T-cell (primary cell): ENCODE results near the gene ZNF764. TPM values are rescaled to one million over a fixed set of nuclear protein-coding genes. Genes with fewer than 3 reads are reported as not detected.

Experiments
- ATAC-seq, 4 experiments: fragments of 200-7000 bp in 3 of 4; fragments of 150-1000 bp in 1 of 4; cut with Tn5 transposase; replicated peaks in 1 of 4; 1 replicate in 3 of 4; 2 replicates in 1 of 4; pipeline ENCODE4 v1.10.0; 2021; ENCODE audit warnings: moderate library complexity in 3 of 4, mild to moderate bottlenecking in 2 of 4, moderate number of reproducible peaks in 1 of 4
- CTCF ChIA-PET, 2 donors: fragments of 300-600 bp; sonication (Branson Sonifier 250); formaldehyde crosslinking; loops; one replicate each; lab custom pipeline; 2022; ENCODE audit warnings: antibody characterized with exemption in 2 of 2; lab: Charles Lee
- POLR2A ChIA-PET, 2 donors: fragments of 300-600 bp; sonication (Branson Sonifier 250); formaldehyde crosslinking; loops; one replicate each; lab custom pipeline; 2022; ENCODE audit warnings: antibody characterized with exemption in 2 of 2; lab: Charles Lee
- DNase-seq, 35 experiments: peaks; one replicate each; pipeline versions ENCODE4 v3.0.0 to v3.0.0-alpha.2; 2013 to 2023
- H3K27ac ChIP-seq: one replicate; pipeline ENCODE4 v1.5.1; 2013; ENCODE audit warnings: low read length
- H3K27me3 ChIP-seq, 2 experiments: replicated peaks in 1 of 2; 1 replicate in 1 of 2; 2 replicates in 1 of 2; pipeline versions ENCODE4 v1.6.1 to v1.7.0; 2013; ENCODE audit warnings: low read length in 1 of 2, mixed read lengths in 1 of 2; ENCODE audit not compliant: control insufficient read depth in 2 of 2, insufficient read depth in 2 of 2; ENCODE audit errors: extremely low read depth in 1 of 2
- H3K36me3 ChIP-seq, 2 donors: 1 replicate in 1 of 2; 2 replicates in 1 of 2; pipeline versions ENCODE4 v1.6.1 to v1.7.0; 2013; ENCODE audit warnings: low read length in 1 of 2; ENCODE audit not compliant: control insufficient read depth in 2 of 2, insufficient read depth in 1 of 2; ENCODE audit errors: extremely low read depth in 1 of 2
- H3K4me1 ChIP-seq, 2 experiments: 1 replicate in 1 of 2; 2 replicates in 1 of 2; pipeline versions ENCODE4 v1.6.1 to v1.7.0; 2013; ENCODE audit warnings: low read length in 2 of 2, mixed read lengths in 1 of 2; ENCODE audit not compliant: insufficient read depth in 2 of 2, control insufficient read depth in 1 of 2; ENCODE audit errors: extremely low read depth in 1 of 2
- H3K4me3 ChIP-seq, 2 donors: 1 replicate in 1 of 2; 2 replicates in 1 of 2; pipeline versions ENCODE4 v1.5.1 to v1.7.0; 2013; ENCODE audit warnings: mild to moderate bottlenecking in 2 of 2, low read length in 1 of 2, moderate library complexity in 1 of 2; ENCODE audit not compliant: control insufficient read depth in 1 of 2; ENCODE audit errors: extremely low read depth in 1 of 2
- H3K9me3 ChIP-seq: 2 replicates; pipeline ENCODE4 v1.7.0; 2013
- H3K27ac Mint-ChIP-seq, 2 donors: one replicate each; pipeline ENCODE4 v1.8.0; 2020 to 2021; ENCODE audit warnings: mild to moderate bottlenecking in 2 of 2, mixed read lengths in 2 of 2
- H3K27me3 Mint-ChIP-seq, 2 donors: one replicate each; pipeline ENCODE4 v1.8.0; 2021 to 2022; ENCODE audit warnings: mixed read lengths in 2 of 2
- H3K36me3 Mint-ChIP-seq: one replicate; pipeline ENCODE4 v1.8.0; 2021; ENCODE audit warnings: mixed read lengths
- H3K4me1 Mint-ChIP-seq, 3 donors: one replicate each; pipeline ENCODE4 v1.8.0; 2020 to 2022; ENCODE audit warnings: mixed read lengths in 3 of 3, mild to moderate bottlenecking in 1 of 3
- H3K4me3 Mint-ChIP-seq, 3 donors: one replicate each; pipeline ENCODE4 v1.8.0; 2020 to 2022; ENCODE audit warnings: mild to moderate bottlenecking in 3 of 3, mixed read lengths in 3 of 3, moderate library complexity in 3 of 3
- H3K9me3 Mint-ChIP-seq, 3 donors: one replicate each; pipeline ENCODE4 v1.8.0; 2020 to 2022; ENCODE audit warnings: mixed read lengths in 3 of 3
- WGBS: methylation state at CpG from one replicate; pipeline ENCODE4 v1.1.5; 2013; ENCODE audit warnings: missing lambda C conversion rate; ENCODE audit not compliant: insufficient coverage; 5-methylcytosine and 5-hydroxymethylcytosine counted together
- total RNA-seq, 35 experiments: library from RNA in 6 of 35; stranded (reverse) in 6 of 35; fragments of 120-200 nt in 1 of 35; gene quantifications; one replicate each; pipeline versions ENCODE4 v1.2.1 to v1.2.4 and lab custom pipeline; 2013 to 2026

ZNF764 gene
- total RNA-seq, 5 donors from 2014 or later (not counting 1 experiment from before 2014, with no cell fraction given) = 14.9 to 33.9 (median 27.3) TPM

GRCh38 chr16:30519120-30520049 lies 38.8 kb downstream of the ZNF764 start:
- Mint-ChIP-seq H3K36me3 (peaks cover 50% of the 10 kb centered on the region), H3K27me3 (no peaks in the 10 kb centered on the region), H3K4me3 (peak overlapping the region in 1 of 3 donors; percentile 13), H3K27ac (peak overlapping the region; percentile 62 to 68), H3K9me3 (no peaks in the 10 kb centered on the region), H3K4me1 (peaks cover 10 to 20% (median 12%) of the 10 kb centered on the region in 3 donors)
- DNase-seq (no peak), ATAC-seq (peak in 3 of 4 experiments; percentile 22 to 40 (median 27))
- Histone ChIP-seq H3K27me3 (no peaks in the 10 kb centered on the region), H3K9me3 (no peaks in the 10 kb centered on the region), H3K27ac (no peak overlapping the region), H3K4me1 (peaks cover 2 to 21% of the 10 kb centered on the region in 2 experiments), H3K36me3 (peaks cover 14 to 73% of the 10 kb centered on the region in 2 donors), H3K4me3 (no peak overlapping the region)
- POLR2A ChIA-PET = interaction anchor here in 1 of 2 donors (0.7 kb wide), 1 partner anchor 115 kb away, joined by 4 read pairs; no protein-coding TSS in a partner anchor
- 92% methylated on average over 14 of the region's 20 CpGs for WGBS
- CTCF ChIA-PET = no interaction called here

- H3K9me3 ChIP-seq = no peaks in the 10 kb centered on the region
- Mint-ChIP-seq H3K36me3 (peaks cover 55% of the 10 kb centered on the region), H3K4me3 (no peak overlapping the region), H3K9me3 (no peaks in the 10 kb centered on the region), H3K27me3 (no peaks in the 10 kb centered on the region), H3K27ac (peak overlapping the region; percentile 62 to 68), H3K4me1 (peaks cover 10 to 20% (median 12%) of the 10 kb centered on the region in 3 donors)
- H3K4me3 ChIP-seq = no peak overlapping the region
- ChIA-PET POLR2A (no interaction called here), CTCF (no interaction called here)
- H3K4me1 ChIP-seq = peaks cover 2 to 23% of the 10 kb centered on the region in 2 experiments
- WGBS = 83% methylated on average over 2 of the region's 10 CpGs
- H3K27me3 ChIP-seq = no peaks in the 10 kb centered on the region
- no peak overlapping the region for H3K27ac ChIP-seq
- DNase-seq (no peak), ATAC-seq (no peak)
- peaks cover 18 to 78% of the 10 kb centered on the region in 2 donors for H3K36me3 ChIP-seq
Observed at GRCh38 chr16:30518552-30518951, 39.6 kb downstream of the ZNF764 start.

DNA sequence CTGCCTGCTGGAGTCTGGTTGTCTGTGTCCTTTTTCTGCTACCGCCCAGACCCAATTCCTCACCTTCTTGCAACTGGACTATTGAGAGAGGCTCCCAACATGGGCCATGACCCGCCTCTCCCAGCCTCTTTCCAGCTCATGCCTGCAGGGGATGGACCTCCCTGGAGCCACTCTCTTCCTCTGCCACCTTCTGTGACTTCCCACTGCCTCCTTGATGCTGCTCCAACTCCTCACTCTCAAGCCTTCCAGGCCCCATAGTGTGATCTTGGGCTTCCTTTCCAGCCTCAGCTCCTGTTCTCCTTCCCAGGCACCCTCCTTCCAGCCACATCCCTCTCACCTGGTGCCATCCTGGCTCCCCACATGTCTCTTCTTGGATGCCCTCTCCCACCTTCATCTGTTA lies 42.9 kb downstream of the ZNF764 start:
- no peaks in the 10 kb centered on the region for H3K9me3 Mint-ChIP-seq
- POLR2A ChIA-PET = interaction anchor here in 1 of 2 donors (0.7 kb wide), 1 partner anchor 77 kb away, joined by 4 read pairs; no protein-coding TSS in a partner anchor
- no peak for DNase-seq

DNA sequence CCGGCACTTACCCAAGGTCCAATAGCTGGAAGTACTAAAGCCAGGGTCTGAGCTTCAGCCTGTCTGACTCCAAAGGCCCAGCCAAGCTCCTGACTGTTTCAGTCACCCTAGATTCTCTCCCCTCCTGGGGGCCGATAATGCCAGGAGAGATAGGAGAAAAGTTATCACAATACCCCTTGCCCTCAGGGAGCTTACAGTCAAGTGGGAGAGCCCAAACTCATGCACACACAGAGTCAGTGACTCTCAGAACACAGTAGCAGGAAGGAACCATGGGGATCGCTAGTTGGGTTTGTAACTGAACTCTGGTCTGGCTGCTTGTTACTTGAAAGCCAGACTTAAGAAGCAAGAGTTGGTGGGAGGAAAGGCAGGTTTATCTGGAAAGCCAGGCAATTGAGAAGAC lies 46.7 kb downstream of the ZNF764 start:
- H3K27me3 ChIP-seq = no peaks in the 10 kb centered on the region
- WGBS = 95% methylated on average over 2 of the region's 3 CpGs
- no peak for DNase-seq
- no peaks in the 10 kb centered on the region for H3K9me3 ChIP-seq
- H3K27ac Mint-ChIP-seq = peak overlapping the region; percentile 43 to 56
- H3K9me3 Mint-ChIP-seq = no peaks in the 10 kb centered on the region
- ATAC-seq = no peak
- peaks cover 60% of the 10 kb centered on the region for H3K36me3 Mint-ChIP-seq
- H3K27ac ChIP-seq = no peak overlapping the region
- no peaks in the 10 kb centered on the region for H3K27me3 Mint-ChIP-seq
- H3K4me1 Mint-ChIP-seq = peaks cover 6 to 11% (median 7%) of the 10 kb centered on the region in 3 donors
- ChIA-PET POLR2A (no interaction called here), CTCF (no interaction called here)
- no peak overlapping the region for H3K4me3 ChIP-seq
- H3K4me1 ChIP-seq = peaks cover 0 to 11% of the 10 kb centered on the region in 2 experiments
- H3K36me3 ChIP-seq = peaks cover 30 to 88% of the 10 kb centered on the region in 2 donors
- no peak overlapping the region for H3K4me3 Mint-ChIP-seq

More for the DNA sequence above, 42.9 kb downstream of the ZNF764 start:
- no peaks in the 10 kb centered on the region for H3K9me3 ChIP-seq
- Mint-ChIP-seq H3K36me3 (peaks cover 72% of the 10 kb centered on the region), H3K4me3 (no peak overlapping the region), H3K27ac (peak overlapping the region; percentile 44 to 52), H3K27me3 (no peaks in the 10 kb centered on the region), H3K4me1 (peaks cover 11 to 26% (median 12%) of the 10 kb centered on the region in 3 donors)
- H3K27ac ChIP-seq = no peak overlapping the region
- ATAC-seq = no peak
- no peak overlapping the region for H3K4me3 ChIP-seq
- CTCF ChIA-PET = no interaction called here
- peaks cover 2 to 25% of the 10 kb centered on the region in 2 experiments for H3K4me1 ChIP-seq
- no peaks in the 10 kb centered on the region for H3K27me3 ChIP-seq
- 94% methylated on average over 2 of the region's 2 CpGs for WGBS
- H3K36me3 ChIP-seq = peaks cover 32 to 94% of the 10 kb centered on the region in 2 donors

GRCh38 chr16:30510376-30510938 lies 47.7 kb downstream of the ZNF764 start:
- Histone ChIP-seq H3K27me3 (no peaks in the 10 kb centered on the region), H3K4me1 (peaks cover 0 to 11% of the 10 kb centered on the region in 2 experiments), H3K4me3 (no peak overlapping the region), H3K36me3 (peaks cover 31 to 85% of the 10 kb centered on the region in 2 donors), H3K27ac (no peak overlapping the region), H3K9me3 (no peaks in the 10 kb centered on the region)
- 87% methylated on average over 4 of the region's 4 CpGs for WGBS
- no peak for DNase-seq
- Mint-ChIP-seq H3K27ac (peak overlapping the region; percentile 59 to 71), H3K4me1 (peaks cover 4 to 9% (median 6%) of the 10 kb centered on the region in 3 donors), H3K4me3 (no peak overlapping the region), H3K27me3 (no peaks in the 10 kb centered on the region), H3K36me3 (peaks cover 54% of the 10 kb centered on the region), H3K9me3 (no peaks in the 10 kb centered on the region)
- CTCF ChIA-PET = interaction anchor here (0.6 to 1.1 kb wide), 2 partner anchors 14 to 1935 kb away, joined by 3 to 4 read pairs; no protein-coding TSS in a partner anchor
- no peak for ATAC-seq
- POLR2A ChIA-PET = no interaction called here
